Heart right ventricle (tissue), 16 donors: ENCODE data around the gene ARMH2. TPM values are rescaled to one million over a fixed set of nuclear protein-coding genes. Genes with fewer than 3 reads are reported as not detected.

Experiments used
- ATAC-seq, 8 donors: fragments of 200-7000 bp; cut with Tn5 transposase; one replicate each; pipeline ENCODE4 v1.9.1; 2020; ENCODE audit warnings: mild to moderate bottlenecking in 8 of 8, moderate library complexity in 8 of 8, moderate number of reproducible peaks in 1 of 8
- DNase-seq, 2 donors: peaks; one replicate each; pipeline ENCODE4 v3.0.0-alpha.2; 2020
- H3K27ac ChIP-seq, 10 donors: fragments of 200-600 bp; sonication (generic) in 2 of 10; one replicate each; pipeline versions ENCODE4 v1.5.0 to v1.8.0; 2020 to 2022; ENCODE audit warnings: mild to moderate bottlenecking in 3 of 10
- H3K27me3 ChIP-seq, 7 donors: fragments of 200-600 bp; one replicate each; pipeline ENCODE4 v1.8.0; 2021 to 2022; ENCODE audit warnings: mild to moderate bottlenecking in 2 of 7
- H3K36me3 ChIP-seq, 9 donors: fragments of 200-600 bp; sonication (generic) in 1 of 9; one replicate each; pipeline versions ENCODE4 v1.5.0 to v1.8.0; 2020 to 2022; ENCODE audit warnings: mild to moderate bottlenecking in 2 of 9
- H3K4me1 ChIP-seq, 9 donors: fragments of 200-600 bp; sonication (generic) in 1 of 9; one replicate each; pipeline versions ENCODE4 v1.5.0 to v1.8.0; 2020 to 2022; ENCODE audit warnings: mild to moderate bottlenecking in 4 of 9
- H3K4me3 ChIP-seq, 10 donors: fragments of 200-600 bp; sonication (generic) in 2 of 10; one replicate each; pipeline versions ENCODE4 v1.5.0 to v1.8.0; 2020 to 2022; ENCODE audit warnings: mild to moderate bottlenecking in 7 of 10, moderate library complexity in 2 of 10
- H3K9me3 ChIP-seq, 11 donors: fragments of 200-600 bp in 10 of 11; sonication (generic) in 2 of 11; one replicate each; pipeline versions ENCODE4 v1.5.0 to v1.8.0; 2013 to 2022; ENCODE audit warnings: mild to moderate bottlenecking in 2 of 11, control low read depth in 1 of 11, moderate library complexity in 1 of 11
- WGBS, 2 donors: extraction: QIAGEN DNeasy Blood & Tissue Kit; methylation state at CpG; one replicate each; pipeline ENCODE4 v1.1.7; 2013; ENCODE audit warnings: inconsistent platforms in 1 of 2; 5-methylcytosine and 5-hydroxymethylcytosine counted together
- intact Hi-C, 10 donors: fragments of 100-400 bp; cut with DNase I; formaldehyde crosslinking; loops; one replicate each; pipeline versions ENCODE4 v1.11.1 to v1.14.2; 2022
- polyA plus RNA-seq, 2 donors: library from polyadenylated mRNA; stranded (reverse); fragments of 200-250 nt; gene quantifications; one replicate each; pipeline ENCODE4 v1.2.3, GENCODE V29; 2013
- total RNA-seq, 10 donors: library from RNA; stranded (reverse); fragmentation: NEBNext Ultra II Directional in 3 of 10; extraction: Animal tissue kit (Norgen Biotek cat#: 25700) in 3 of 10; gene quantifications; one replicate each; pipeline versions ENCODE4 v1.2.1 to v1.2.4, GENCODE V29; 2021 to 2023
- TF ChIP-seq, protein P1 (sequence below), 9 donors: fragments of 200-600 bp; sonication (generic) in 2 of 9; IDR thresholded peaks; one replicate each; pipeline versions ENCODE4 v1.5.0 to v1.8.0; 2021 to 2022; ENCODE audit warnings: antibody characterized with exemption in 9 of 9, mild to moderate bottlenecking in 5 of 9, moderate library complexity in 1 of 9
- donor health status: Arrhythmogenic right ventricular cardiomyopathy.
- donor health status: ischemic (EF 13 %, LVEDD 7.1; RV severe dilation, severe dysfunction).
- donor health status: healthy with polysubstance abuse.
- donor health status: DM: no; HTN: yes; CAD: no.
- donor health status: DM: no; HTN: no; CAD: no.
- donor health status: ischemic (EF 25% LVEDD 6.9; RV normal size, moderate dysfunction).
- donor health status: ischemic (EF 25% LVEDD 5.7; RV mildly dilated, moderate dysfunction).
- donor health status: healthy.
- donor health status: DM: yes; HTN: yes; CAD: no.
- donor health status: Ischemic cardiomyopathy.
- donor health status: ischemic (EF 35%, LVEDD 5.7; RV mildly dilated, moderate dysfunction).
- donor health status: nonischemic (EF 11% LVEDD 7.7; RV severe dilation, severe dysfunction).
- donor health status: DM: yes; HTN: yes; CAD: no.
- donor health status: PGD.
- donor health status: ischemic (EF 29% LVEDD 5.4; RV normal size, mild dysfunction).
- donor health status: nonischemic (EF 23%, LVEDD 6.1; RV moderate dilation, normal function).

ARMH2 gene
- total and polyA plus RNA-seq, 12 donors, result not detected

GRCh38 chr6:24825130-24825630 is 26.5 kb upstream of the ARMH2 start:
- Histone ChIP-seq H3K27me3 (no peaks in the 10 kb centered on the region), H3K36me3 (peaks cover 0 to 90% (median 0%) of the 10 kb centered on the region in 9 donors), H3K4me1 (no peaks in the 10 kb centered on the region), H3K9me3 (no peaks in the 10 kb centered on the region), H3K27ac (no peak overlapping the region), H3K4me3 (no peak overlapping the region)
- DNase-seq (no peak), ATAC-seq (no peak)
- intact Hi-C loops, result no loop called here
- TF ChIP-seq, protein P1, sequence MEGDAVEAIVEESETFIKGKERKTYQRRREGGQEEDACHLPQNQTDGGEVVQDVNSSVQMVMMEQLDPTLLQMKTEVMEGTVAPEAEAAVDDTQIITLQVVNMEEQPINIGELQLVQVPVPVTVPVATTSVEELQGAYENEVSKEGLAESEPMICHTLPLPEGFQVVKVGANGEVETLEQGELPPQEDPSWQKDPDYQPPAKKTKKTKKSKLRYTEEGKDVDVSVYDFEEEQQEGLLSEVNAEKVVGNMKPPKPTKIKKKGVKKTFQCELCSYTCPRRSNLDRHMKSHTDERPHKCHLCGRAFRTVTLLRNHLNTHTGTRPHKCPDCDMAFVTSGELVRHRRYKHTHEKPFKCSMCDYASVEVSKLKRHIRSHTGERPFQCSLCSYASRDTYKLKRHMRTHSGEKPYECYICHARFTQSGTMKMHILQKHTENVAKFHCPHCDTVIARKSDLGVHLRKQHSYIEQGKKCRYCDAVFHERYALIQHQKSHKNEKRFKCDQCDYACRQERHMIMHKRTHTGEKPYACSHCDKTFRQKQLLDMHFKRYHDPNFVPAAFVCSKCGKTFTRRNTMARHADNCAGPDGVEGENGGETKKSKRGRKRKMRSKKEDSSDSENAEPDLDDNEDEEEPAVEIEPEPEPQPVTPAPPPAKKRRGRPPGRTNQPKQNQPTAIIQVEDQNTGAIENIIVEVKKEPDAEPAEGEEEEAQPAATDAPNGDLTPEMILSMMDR (IDR thresholded peaks at IDR 0.05), result no peak
- WGBS, 2 donors, result 52 to 58% methylated on average over 2 of the region's 2 CpGs

DNA sequence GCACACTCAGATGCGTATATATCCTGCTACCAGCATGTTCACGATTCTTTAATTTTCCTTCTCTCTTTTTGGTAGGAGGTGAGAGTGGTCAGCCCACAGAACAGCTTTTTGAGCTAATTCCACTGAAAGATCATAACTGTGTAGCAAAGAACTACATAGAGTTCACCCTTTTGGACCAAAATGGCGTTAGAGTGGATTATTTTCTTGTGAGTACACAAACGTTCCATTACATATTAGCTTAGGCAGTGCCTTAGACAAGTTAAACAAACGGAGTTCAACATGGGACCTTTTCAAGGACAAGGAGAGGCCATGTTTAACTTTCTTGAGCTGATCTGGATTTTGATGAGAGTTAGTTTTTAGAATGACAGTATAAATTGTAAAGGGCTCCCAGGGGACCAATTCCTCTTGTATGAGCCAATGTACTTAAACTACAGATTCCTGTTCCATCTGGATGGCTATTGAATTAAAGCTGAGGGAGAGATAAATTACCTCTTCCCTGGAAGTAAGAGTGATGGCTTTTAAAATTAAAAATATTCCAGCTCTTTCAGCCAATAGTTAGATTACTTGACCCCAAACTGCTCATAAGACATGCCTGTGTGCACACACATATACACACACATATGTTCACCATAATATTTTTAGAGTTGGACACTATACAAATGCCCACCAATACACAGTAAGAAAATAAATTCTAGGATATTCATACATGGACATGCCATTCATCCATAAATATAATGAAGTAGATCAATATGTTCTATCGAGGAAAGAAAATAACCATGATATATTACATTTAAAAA is 25.6 kb upstream of the ARMH2 start:
- no peaks in the 10 kb centered on the region for H3K9me3 ChIP-seq
- TF ChIP-seq, protein P1 (IDR thresholded peaks at IDR 0.05), result no peak

GRCh38 chr6:24823185-24823584 is 24.5 kb upstream of the ARMH2 start:
- DNase-seq, result no peak
- TF ChIP-seq, protein P1 (IDR thresholded peaks at IDR 0.05), result no peak
- ATAC-seq, result no peak
- Histone ChIP-seq H3K4me1 (no peaks in the 10 kb centered on the region), H3K27ac (no peak overlapping the region), H3K36me3 (peaks cover 0 to 83% (median 5%) of the 10 kb centered on the region in 9 donors), H3K4me3 (no peak overlapping the region), H3K9me3 (no peaks in the 10 kb centered on the region), H3K27me3 (no peaks in the 10 kb centered on the region)
- intact Hi-C loops, result no loop called here
- WGBS, 2 donors, result 83 to 97% methylated on average over 2 of the region's 2 CpGs

More for the DNA sequence above, 25.6 kb upstream of the ARMH2 start:
- Histone ChIP-seq H3K27ac (no peak overlapping the region), H3K4me3 (no peak overlapping the region), H3K36me3 (peaks cover 0 to 83% (median 0%) of the 10 kb centered on the region in 9 donors), H3K27me3 (no peaks in the 10 kb centered on the region), H3K4me1 (no peaks in the 10 kb centered on the region)
- no peak for ATAC-seq
- no peak for DNase-seq
- intact Hi-C loops, result no loop called here
- 88% methylated on average over 6 of the region's 6 CpGs for WGBS, 2 donors

DNA sequence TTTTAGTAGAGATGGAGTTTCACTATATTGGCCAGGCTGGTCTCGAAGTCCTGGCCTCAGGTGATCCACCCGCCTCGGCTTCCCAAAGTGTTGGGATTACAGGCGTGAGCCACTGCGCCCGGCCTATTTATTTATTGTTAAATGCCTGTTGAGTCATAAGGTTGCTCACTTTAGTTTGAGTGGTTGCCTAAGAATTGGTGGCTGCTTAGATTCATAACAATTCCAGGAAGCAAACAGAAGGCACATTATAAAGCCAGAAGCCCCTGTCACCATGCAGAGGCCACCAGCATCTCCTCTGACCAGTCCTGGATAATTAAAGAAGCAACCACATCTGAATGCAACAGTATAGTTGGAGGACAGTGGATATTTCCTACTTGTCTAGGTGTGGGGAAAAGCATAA is 24.0 kb upstream of the ARMH2 start:
- Histone ChIP-seq H3K27me3 (no peaks in the 10 kb centered on the region), H3K4me1 (no peaks in the 10 kb centered on the region), H3K4me3 (no peak overlapping the region), H3K9me3 (no peaks in the 10 kb centered on the region), H3K36me3 (peaks cover 0 to 83% (median 9%) of the 10 kb centered on the region in 9 donors), H3K27ac (no peak overlapping the region)
- intact Hi-C loops, result no loop called here
- TF ChIP-seq, protein P1 (IDR thresholded peaks at IDR 0.05), result no peak
- ATAC-seq (no peak), DNase-seq (no peak)
- 97 to 98% methylated on average over 6 of the region's 6 CpGs for WGBS, 2 donors
